Dedifferentiated amniotic fluid mesenchymal stem cell (primary cell): ENCODE results near the gene RPN2.

Source experiments
- DNase-seq: peaks from one replicate; pipeline ENCODE4 v3.0.0-alpha.2; 2016; ENCODE audit errors: extremely low spot score

Gene RPN2

GRCh38 chr20:37243076-37243936 is 64.2 kb downstream of the RPN2 start:
- no peak for DNase-seq

DNA sequence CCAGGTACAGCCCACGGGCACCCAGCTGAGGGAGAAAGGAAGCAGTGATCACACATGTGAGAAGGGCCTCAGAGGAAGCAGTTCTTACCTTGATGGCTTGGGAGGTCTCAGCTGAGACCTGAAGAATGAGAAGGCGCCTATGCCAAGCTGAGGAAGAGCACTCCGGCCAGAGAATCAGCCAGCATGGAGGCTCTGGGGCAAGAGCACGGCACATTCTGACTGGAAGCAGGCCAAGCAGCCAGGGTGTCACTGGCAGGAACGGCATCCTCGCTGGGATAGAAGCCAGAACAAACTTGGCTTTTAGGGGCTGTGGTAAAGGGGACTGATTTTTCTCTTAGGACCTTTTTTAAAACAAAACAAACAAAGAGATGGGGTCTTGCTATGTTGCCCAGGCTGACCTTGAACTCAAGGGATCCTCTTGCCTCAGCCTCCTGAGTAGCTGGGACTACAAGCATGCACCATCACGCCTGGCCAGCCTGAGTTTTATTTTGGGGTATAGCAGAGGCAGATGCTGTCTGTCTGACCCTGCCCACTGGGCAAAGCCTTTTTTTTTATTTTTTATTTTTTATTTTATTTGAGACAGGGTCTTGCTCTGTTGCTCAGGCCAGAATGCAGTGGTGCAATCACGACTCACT is 64.9 kb downstream of the RPN2 start:
- no peak for DNase-seq

GRCh38 chr20:37244572-37244957 is 65.4 kb downstream of the RPN2 start:
- no peak for DNase-seq

- no peak for DNase-seq
Measured at GRCh38 chr20:37245216-37246150, 66.4 kb downstream of the RPN2 start.

GRCh38 chr20:37246736-37247135 is 67.6 kb downstream of the RPN2 start:
- no peak for DNase-seq

DNA sequence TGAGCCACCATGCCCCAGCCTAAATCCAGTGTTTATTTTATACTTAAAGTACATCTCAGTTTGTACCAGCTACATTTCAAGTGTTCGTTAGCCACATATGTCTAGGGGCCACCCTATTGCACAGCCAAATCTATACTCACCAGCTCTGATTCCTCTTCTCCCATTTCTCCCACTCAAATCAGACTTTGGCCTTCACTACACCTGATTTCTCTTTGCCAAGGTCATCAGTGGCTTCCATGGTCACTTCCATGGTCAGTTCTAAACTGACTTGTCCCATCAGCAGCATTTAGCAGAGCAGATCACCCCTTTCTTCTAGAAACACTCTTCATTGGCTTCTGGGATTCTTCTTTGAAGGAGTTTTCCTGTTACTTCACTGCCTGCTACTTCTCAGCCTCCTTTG is 68.4 kb downstream of the RPN2 start:
- DNase-seq: no peak

DNA sequence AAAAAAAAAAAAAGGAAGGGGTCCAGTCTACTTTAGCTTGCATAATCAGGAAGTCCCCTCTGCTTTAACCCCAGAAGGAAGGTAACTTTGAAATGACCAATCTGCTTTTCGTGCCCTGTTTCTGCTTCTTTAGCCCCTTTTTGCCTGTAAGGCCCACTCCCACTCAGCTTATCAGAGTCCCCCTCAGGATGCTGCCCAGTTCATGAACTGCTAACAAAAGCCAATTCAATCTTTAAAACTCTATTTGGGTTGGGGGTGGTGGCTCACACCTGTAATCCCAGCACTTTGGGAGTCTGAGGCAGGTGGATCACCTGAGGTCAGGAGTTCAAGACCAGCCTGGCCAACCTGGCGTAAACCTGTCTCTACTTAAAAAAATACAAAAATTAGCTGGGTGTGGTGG is 70.2 kb downstream of the RPN2 start:
- no peak for DNase-seq

- no peak for DNase-seq
Measured at GRCh38 chr20:37251825-37252477, 72.8 kb downstream of the RPN2 start.

GRCh38 chr20:37253087-37253486 is 74.0 kb downstream of the RPN2 start:
- DNase-seq: no peak

- DNase-seq: no peak
Measured at GRCh38 chr20:37254114-37254878, 75.2 kb downstream of the RPN2 start.

- DNase-seq: no peak
Measured at GRCh38 chr20:37256286-37256685, 77.2 kb downstream of the RPN2 start.

- DNase-seq: no peak
Measured at GRCh38 chr20:37257530-37257929, 78.4 kb downstream of the RPN2 start.

- DNase-seq: no peak
Measured at GRCh38 chr20:37257988-37258387, 78.9 kb downstream of the RPN2 start.

DNA sequence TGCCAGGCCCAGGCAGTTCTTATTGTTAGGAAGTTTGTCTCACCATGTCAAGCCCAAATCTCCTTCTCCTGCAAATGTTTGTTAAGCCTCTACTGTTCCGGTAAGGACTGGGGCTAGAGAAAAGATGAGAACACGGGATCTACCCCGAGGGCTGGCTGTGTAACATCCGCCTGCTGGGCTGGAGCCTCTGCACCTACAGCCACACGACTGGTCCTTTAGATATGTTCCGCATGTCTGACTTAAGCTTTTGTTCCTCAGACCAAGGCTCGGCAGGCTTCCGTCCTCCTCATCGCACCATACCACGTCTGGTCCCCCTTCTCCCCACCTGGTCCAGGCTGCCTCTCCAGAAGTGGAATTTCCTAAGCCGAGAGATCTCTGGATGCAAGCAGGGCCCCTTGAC is 79.9 kb downstream of the RPN2 start:
- DNase-seq: no peak

DNA sequence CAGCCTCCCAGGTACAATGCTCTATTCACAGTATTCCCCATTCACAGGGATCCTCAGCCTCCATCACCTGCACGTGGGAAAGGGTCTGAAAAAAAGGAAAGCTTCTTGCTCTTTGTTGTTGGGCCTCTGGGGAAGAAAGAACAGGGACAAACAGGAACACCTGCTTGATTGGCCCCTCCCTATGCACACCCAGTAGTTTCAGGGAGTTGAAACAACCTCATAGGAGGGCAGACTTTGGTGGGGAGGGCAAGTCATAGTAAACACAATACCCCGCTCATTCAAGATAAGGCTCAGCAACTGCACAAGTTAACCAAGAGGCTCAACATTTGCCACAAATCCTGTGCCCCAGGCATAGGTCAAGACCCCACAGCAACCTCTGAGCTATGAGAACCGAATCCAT is 80.7 kb downstream of the RPN2 start:
- no peak for DNase-seq

- no peak for DNase-seq
Measured at GRCh38 chr20:37260923-37261322, 81.8 kb downstream of the RPN2 start.

DNA sequence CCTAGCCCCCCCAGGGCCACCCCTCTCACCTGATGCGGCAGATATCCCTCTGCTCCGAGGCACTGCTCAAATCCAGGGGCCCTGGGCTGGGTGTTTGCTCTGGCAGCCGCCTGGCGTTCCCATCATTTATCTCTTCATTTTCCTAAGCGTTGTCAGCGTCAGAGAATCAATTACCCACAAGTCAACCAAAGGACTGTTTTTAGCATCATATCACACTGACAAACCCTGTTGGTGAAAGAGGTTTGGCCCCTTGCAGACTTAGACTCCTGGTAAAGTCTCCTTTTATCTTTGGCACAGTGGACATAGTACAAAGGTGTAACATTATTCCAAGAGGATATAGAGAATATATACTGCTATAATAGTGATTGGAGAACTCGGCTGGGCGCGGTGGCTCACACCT is 82.6 kb downstream of the RPN2 start, which contains the start of gene GHRH:
Gene GHRH (minus strand): TSS at position 101 of the 400 bp plus-strand sequence. CDS start 4,925 bp downstream, outside the sequence.
- no peak for DNase-seq

DNA sequence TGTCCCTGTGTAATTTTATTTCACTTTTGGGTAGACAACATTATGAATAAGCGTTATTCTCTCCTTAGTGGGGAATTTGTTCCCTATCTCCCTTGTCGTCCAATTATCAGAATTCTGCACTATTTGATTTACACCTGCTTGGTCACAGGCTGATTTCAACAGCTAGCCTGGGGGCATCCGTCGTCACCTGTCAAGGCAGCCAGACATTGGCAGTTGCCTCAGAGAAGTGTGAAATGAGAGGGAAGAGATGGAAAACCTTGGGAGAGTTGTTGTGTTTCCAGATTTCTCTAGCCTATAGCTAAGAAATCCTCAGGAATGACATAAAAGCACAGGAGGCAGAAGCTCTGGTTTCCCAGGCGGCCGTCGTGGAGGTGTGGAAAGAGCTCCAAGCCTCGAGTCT is 83.4 kb downstream of the RPN2 start:
- DNase-seq: no peak

- no peak for DNase-seq
Measured at GRCh38 chr20:37263686-37264085, 84.6 kb downstream of the RPN2 start.

DNA sequence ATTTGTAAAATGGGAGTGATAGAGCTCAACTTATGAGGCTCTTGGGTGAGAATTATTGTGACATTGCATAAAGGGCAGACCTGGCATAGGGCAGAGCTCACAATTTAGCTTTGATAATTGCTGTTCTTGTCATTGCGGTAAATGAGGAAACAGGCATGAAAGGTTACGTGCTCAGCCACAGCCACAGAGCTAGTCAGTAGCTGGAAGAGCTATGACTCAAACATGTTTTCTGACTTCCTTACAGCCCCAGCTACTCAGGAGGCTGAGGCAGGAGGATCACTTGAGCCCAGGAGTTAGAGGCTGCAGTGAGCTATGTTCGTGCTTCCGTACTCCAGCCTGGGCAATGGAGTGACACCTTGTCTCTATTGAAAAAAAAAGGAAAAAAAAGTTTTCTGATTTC is 86.0 kb downstream of the RPN2 start:
- no peak for DNase-seq
